ENCODE measurements around the gene MRTFB.
"Not testable (repeated sequence)": the region's sequence is repeated elsewhere in the genome, so short reads cannot be mapped to it uniquely, and the experiment has no call there.

MRTFB gene

DNA sequence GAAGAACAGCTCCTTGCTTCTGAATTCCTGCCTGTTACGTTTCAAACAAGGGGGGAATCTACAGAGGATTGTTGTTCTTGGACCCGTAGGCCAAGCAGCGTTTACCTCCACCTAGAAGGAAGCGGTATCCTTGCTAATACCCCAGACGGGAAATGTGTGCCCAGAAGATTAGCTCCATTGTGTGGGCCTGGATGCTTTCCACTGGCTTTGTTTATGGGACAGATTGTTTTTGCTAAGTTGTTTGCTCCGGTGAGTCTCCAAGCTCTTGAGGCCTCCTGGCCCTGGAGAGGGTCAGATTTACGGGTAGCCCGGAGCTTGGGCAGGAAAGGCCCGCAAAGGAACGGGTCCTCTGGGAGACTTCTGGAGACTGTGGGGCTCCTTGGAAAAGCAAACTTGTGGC lies 28.4 kb upstream of the MRTFB start:
- no peak overlapping the region for H3K4me3 ChIP-seq
- no peak overlapping the region for H3K27ac ChIP-seq
- no peak for TF ChIP-seq Cebpa-rat (IDR thresholded peaks at IDR 0.05)
- no peaks in the 10 kb centered on the region for H4K20me1 ChIP-seq
- H3K4me1 ChIP-seq: 0 out of 2 replicates have a peak, but pooled peaks cover 9% of the 10 kb centered on the region
- no peak overlapping the region for H3K4me2 ChIP-seq
- no peaks in the 10 kb centered on the region for H3K36me3 ChIP-seq
- H3K9me3 ChIP-seq: peaks cover 8% of the 10 kb centered on the region
- H3K9ac ChIP-seq: no peak overlapping the region
- H3K27me3 ChIP-seq: no peaks in the 10 kb centered on the region

DNA sequence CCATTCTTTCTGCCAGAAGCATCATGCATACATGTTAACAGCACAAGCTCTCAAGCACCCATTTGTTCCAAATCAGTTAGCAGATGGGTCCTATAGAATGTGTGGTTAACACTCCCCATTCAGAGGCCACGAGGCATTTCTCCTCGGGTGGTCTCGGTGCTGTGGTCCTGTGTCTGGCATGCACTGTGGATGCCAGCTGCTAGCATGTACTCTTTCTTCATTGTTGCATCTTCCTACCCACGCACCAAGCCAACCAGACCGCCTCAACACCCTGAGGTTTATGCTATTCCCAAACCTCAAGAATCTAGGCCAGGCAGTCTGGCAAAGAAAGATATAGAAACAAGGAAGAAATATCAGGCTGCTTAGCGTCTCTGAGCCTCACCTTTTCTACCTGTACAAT lies 27.8 kb upstream of the MRTFB start:
- Histone ChIP-seq H3K9me3 (peaks cover 8% of the 10 kb centered on the region), H3K4me1 (0 out of 2 replicates have a peak, but pooled peaks cover 9% of the 10 kb centered on the region), H3K27me3 (no peaks in the 10 kb centered on the region), H3K9ac (no peak overlapping the region), H3K27ac (no peak overlapping the region), H3K36me3 (no peaks in the 10 kb centered on the region), H3K4me3 (no peak overlapping the region), H3K4me2 (no peak overlapping the region), H4K20me1 (no peaks in the 10 kb centered on the region)
- no peak for TF ChIP-seq Cebpa-rat (IDR thresholded peaks at IDR 0.05)

DNA sequence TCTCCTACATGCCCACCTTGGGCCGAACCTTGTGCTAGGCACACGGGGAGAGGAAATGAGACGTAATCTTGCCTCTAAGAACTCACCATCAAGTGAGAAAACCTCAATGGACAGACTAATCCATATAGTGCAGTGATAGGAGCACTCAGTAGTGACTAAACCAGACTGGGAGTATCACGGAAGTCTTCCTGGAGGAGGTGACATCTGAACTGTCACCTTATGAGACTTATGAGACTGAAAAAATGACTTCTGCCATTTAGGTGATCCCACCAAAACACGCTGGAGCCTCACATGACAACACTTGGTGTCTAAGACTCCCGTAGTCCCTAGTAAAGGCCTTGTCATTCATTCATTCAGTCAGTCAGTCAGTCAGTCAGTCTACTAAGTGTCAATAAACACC lies 27.3 kb upstream of the MRTFB start:
- Histone ChIP-seq H3K4me2 (no peak overlapping the region), H4K20me1 (no peaks in the 10 kb centered on the region), H3K9ac (no peak overlapping the region), H3K9me3 (peaks cover 5% of the 10 kb centered on the region), H3K4me3 (no peak overlapping the region), H3K27ac (no peak overlapping the region), H3K36me3 (no peaks in the 10 kb centered on the region), H3K4me1 (0 out of 2 replicates have a peak, but pooled peaks cover 9% of the 10 kb centered on the region), H3K27me3 (no peaks in the 10 kb centered on the region)
- no peak for TF ChIP-seq Cebpa-rat (IDR thresholded peaks at IDR 0.05)

DNA sequence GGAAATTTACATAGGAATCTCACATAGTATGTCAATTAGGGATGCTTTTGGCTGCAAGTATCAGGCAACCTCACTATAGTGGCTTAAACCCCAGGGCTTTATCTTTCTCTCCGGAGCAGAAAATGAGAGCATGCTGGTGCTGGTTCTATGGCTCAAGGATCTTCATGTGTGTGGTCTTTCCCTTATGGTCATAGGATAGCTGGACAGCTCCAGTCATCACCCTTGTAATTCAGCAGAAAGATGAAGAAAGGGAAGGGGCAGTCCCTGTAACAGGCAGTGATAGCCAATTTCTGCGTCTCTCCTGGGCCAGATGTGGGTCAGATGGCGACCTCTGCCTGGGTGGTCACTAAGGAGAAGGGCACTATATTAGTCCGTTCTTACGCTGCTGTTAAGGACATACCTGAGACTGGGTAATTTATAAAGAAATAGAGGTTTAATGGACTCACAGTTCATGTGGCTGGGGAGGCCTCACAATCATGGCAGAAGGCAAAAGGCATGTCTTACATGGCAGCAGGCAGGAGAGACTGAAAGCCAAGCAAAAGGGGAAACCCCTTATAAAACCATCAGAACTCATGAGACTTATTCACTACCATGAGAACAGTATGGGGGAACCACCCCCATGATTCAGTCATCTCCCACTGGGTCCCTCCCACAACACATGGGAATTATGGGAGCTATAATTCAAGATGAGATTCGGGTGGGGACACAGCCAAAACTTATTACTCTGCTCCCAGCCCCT lies 23.8 kb upstream of the MRTFB start:
- not testable (repeated sequence) for H3K4me3 ChIP-seq, H3K27ac ChIP-seq, H3K9ac ChIP-seq, H3K4me2 ChIP-seq, H3K4me1 ChIP-seq, H4K20me1 ChIP-seq, H3K36me3 ChIP-seq, H3K27me3 ChIP-seq, H3K9me3 ChIP-seq

DNA sequence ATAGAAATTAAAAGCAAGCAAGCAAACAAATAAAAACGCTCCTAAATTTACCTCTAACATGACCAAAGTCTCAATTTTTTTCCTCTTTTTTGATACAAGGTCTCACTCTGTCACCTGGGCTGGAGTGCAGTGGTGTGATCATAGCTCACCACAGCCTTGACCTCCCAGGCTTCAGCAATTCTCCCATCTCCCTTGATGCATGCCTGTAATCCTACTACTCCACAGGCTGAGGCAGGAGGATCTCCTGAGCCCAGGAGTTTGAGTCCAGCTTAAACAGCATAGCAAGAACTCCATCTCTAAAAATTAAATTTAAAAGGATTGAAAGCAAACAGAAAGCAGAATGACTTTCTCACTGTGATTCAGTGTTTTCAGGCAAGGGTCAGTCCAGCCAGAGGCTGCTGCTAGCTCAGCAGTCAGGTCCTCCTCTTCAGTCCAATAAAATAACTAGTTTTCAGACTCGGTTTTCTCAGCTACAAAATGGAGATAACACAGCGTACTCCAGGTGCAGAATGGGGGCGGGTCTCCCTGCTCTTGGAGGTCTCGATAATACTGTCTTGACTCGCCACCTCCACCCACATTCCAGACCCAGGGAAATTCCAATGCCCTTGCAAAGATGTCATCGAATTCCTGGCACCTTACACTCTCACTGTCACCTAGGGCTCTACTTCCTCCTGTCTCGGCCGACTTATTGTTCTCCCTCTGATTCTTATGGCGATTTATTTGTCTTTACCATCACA lies 20.7 kb upstream of the MRTFB start:
- H3K36me3 ChIP-seq: no peaks in the 10 kb centered on the region
- no peaks in the 10 kb centered on the region for H4K20me1 ChIP-seq
- no peaks in the 10 kb centered on the region for H3K27me3 ChIP-seq
- H3K27ac ChIP-seq: no peak overlapping the region
- no peak overlapping the region for H3K9ac ChIP-seq
- TF ChIP-seq Cebpa-rat (IDR thresholded peaks at IDR 0.05): no peak
- no peaks in the 10 kb centered on the region for H3K4me1 ChIP-seq
- H3K9me3 ChIP-seq: no peaks in the 10 kb centered on the region
- no peak overlapping the region for H3K4me2 ChIP-seq
- H3K4me3 ChIP-seq: no peak overlapping the region

DNA sequence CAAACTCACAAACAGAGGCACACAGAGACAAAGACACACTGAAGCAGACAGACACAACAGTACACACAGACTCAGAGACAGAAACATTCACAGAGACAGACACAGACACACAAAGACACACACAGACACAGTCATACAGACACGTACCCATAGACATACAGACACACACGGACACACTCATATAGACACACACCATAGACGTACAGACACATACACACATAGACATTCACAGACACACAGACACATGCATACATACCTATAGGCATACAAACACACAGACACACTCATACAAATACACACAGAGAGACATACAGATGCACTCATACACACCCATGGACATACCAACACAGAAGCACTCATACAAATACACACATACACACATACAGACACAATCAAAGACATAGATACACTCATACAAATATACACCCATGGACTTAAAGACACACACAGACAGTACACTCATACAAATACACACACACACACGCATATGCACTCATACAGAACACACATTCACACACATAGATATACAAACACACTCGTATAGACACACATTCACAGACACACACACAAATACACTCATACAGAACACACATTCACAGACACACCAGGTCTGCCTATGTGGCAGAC lies 19.9 kb upstream of the MRTFB start:
- Histone ChIP-seq H3K9me3 (no peaks in the 10 kb centered on the region), H3K4me1 (no peaks in the 10 kb centered on the region), H3K9ac (no peak overlapping the region), H3K27ac (no peak overlapping the region), H3K27me3 (no peaks in the 10 kb centered on the region), H3K4me3 (no peak overlapping the region), H3K36me3 (no peaks in the 10 kb centered on the region), H4K20me1 (no peaks in the 10 kb centered on the region), H3K4me2 (no peak overlapping the region)
- no peak for TF ChIP-seq Cebpa-rat (IDR thresholded peaks at IDR 0.05)

DNA sequence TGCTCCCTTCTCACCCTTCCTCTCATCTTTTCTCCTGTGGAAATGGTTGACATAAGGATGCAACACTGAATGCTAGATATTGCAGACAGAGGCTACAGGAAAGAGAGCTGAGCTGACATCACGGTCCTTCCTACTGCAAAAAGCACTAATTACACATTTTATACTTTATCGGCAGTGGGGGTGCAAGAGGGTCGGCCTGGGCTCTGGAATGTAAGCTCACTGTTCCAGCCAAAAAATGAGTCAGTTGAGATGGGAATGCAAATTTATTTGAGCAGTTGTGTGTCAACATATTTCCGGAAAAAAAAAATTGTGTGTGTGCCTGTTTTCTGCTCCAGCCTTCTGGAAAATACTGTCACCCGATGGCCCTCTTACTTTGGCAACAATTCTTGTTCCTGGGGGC lies 14.1 kb upstream of the MRTFB start:
- Histone ChIP-seq H3K36me3 (no peaks in the 10 kb centered on the region), H3K4me3 (no peak overlapping the region), H3K4me2 (no peak overlapping the region), H3K9ac (no peak overlapping the region), H3K27ac (no peak overlapping the region), H4K20me1 (no peaks in the 10 kb centered on the region), H3K27me3 (no peaks in the 10 kb centered on the region), H3K9me3 (peaks cover 9% of the 10 kb centered on the region; the same call in 1 of the 2 replicates), H3K4me1 (no peaks in the 10 kb centered on the region)
- TF ChIP-seq Cebpa-rat (IDR thresholded peaks at IDR 0.05): no peak

DNA sequence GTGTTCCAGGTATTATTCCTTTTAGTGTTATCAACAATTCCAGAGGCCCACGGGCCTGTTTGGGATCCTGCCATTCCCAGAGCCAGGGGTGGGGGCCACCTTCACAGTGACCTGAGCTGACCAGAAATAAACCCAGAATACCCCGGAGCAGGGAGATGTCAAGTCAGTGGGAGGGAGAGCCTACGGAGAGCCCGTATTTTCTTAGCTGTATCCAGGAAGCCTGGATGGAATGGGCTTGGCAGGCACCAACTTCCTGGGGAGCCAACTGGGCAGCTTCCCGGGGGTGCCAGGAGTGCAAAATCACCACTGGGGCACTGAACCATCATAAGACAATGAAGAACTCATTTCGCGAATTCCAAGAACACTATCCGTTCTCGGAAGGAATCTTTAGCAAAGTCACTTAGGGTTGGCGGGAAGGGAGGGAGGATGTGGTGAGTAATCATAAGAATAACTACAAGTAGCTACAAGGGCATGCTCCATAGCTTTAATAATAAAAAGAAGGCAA lies 13.2 kb upstream of the MRTFB start:
- H3K36me3 ChIP-seq: no peaks in the 10 kb centered on the region
- TF ChIP-seq Cebpa-rat (IDR thresholded peaks at IDR 0.05): no peak
- no peaks in the 10 kb centered on the region for H3K27me3 ChIP-seq
- H4K20me1 ChIP-seq: no peaks in the 10 kb centered on the region
- no peak overlapping the region for H3K9ac ChIP-seq
- H3K9me3 ChIP-seq: peaks cover 9% of the 10 kb centered on the region; the same call in 1 of the 2 replicates
- no peak overlapping the region for H3K4me2 ChIP-seq
- H3K4me1 ChIP-seq: no peaks in the 10 kb centered on the region
- H3K4me3 ChIP-seq: no peak overlapping the region
- no peak overlapping the region for H3K27ac ChIP-seq

DNA sequence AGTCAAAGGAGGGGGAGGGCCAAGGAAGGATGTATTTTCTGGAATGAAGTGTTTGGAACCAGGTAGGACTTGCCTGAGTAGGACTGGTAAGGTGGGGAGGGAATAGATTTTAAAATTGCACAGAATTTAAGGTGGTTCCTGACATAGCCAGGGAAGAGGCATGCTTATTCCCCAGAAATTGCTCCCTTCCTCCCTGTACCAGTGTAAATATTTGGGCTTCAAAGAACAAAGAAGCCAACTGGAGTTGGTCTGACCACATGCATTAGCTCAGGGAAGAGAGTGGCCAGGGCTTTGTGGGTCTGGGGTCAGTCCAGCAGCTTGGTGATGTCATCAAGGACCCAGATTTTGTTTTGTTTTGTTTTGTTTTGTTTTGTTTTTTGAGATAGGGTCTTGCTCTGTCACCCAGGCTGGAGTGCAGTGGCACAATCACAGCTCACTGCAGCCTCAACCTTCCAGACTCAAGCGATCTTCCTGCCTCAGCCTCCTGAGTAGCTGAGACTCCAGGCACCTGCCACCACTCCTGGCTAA lies 9.3 kb upstream of the MRTFB start:
- Histone ChIP-seq H3K27ac (no peak overlapping the region), H3K9ac (no peak overlapping the region), H3K4me3 (no peak overlapping the region), H3K27me3 (no peaks in the 10 kb centered on the region), H4K20me1 (no peaks in the 10 kb centered on the region), H3K9me3 (peaks cover 9% of the 10 kb centered on the region), H3K4me1 (no peaks in the 10 kb centered on the region), H3K36me3 (no peaks in the 10 kb centered on the region), H3K4me2 (no peak overlapping the region)
- no peak for TF ChIP-seq Cebpa-rat (IDR thresholded peaks at IDR 0.05)

DNA sequence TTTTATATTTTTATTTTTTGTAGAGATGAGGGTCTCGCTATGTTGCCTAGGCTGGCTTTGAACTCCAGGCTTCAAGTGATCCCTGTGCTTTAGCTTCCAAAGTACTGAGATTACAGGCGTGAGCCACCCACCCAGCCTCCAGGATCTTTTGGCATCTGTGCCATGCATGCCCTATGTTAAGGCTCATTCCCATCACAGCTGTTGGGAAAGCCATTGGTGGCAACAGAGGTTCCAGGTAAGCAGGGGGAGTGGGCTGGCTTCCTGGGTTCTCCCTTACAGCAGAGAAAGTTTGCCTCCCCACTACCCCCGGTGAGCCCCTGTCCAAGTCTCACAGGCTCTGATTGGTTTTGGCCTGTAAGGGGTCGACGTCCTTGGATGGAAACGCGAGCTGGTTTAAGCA lies 8.9 kb upstream of the MRTFB start:
- H3K9me3 ChIP-seq: peaks cover 5% of the 10 kb centered on the region
- H3K4me2 ChIP-seq: no peak overlapping the region
- no peak overlapping the region for H3K4me3 ChIP-seq
- H3K27ac ChIP-seq: no peak overlapping the region
- no peaks in the 10 kb centered on the region for H3K36me3 ChIP-seq
- no peaks in the 10 kb centered on the region for H4K20me1 ChIP-seq
- H3K4me1 ChIP-seq: no peaks in the 10 kb centered on the region
- TF ChIP-seq Cebpa-rat (IDR thresholded peaks at IDR 0.05): no peak
- H3K9ac ChIP-seq: no peak overlapping the region
- no peaks in the 10 kb centered on the region for H3K27me3 ChIP-seq

Measured in BLaER1 (cell line).